C4-2B (cell line): ENCODE results near the gene SPATA24.

ENCODE experiments used
- H3K27ac ChIP-seq: fragments of 450-650 bp; 2 replicates; pipeline ENCODE4 v1.5.1; 2017
- CTCF ChIP-seq: fragments of 450-650 bp; conservative IDR thresholded peaks from 2 replicates; pipeline ENCODE4 v1.5.1; 2017; ENCODE audit warnings: mild to moderate bottlenecking
- ZFX ChIP-seq: fragments of 450-650 bp; IDR thresholded peaks from 2 replicates; pipeline ENCODE4 v1.6.1; 2017

The SPATA24 gene

GRCh38 chr5:139387611-139388197 lies 16.2 kb downstream of the SPATA24 start:
- peak overlapping the region; percentile 88 for H3K27ac ChIP-seq
- TF ChIP-seq ZFX (no peak), CTCF (no peak)

- H3K27ac ChIP-seq = peak overlapping the region; percentile 88
Measured at GRCh38 chr5:139386956-139387355, 16.9 kb downstream of the SPATA24 start.

- no peak overlapping the region for H3K27ac ChIP-seq
Measured at GRCh38 chr5:139386050-139386438, 17.8 kb downstream of the SPATA24 start.

DNA sequence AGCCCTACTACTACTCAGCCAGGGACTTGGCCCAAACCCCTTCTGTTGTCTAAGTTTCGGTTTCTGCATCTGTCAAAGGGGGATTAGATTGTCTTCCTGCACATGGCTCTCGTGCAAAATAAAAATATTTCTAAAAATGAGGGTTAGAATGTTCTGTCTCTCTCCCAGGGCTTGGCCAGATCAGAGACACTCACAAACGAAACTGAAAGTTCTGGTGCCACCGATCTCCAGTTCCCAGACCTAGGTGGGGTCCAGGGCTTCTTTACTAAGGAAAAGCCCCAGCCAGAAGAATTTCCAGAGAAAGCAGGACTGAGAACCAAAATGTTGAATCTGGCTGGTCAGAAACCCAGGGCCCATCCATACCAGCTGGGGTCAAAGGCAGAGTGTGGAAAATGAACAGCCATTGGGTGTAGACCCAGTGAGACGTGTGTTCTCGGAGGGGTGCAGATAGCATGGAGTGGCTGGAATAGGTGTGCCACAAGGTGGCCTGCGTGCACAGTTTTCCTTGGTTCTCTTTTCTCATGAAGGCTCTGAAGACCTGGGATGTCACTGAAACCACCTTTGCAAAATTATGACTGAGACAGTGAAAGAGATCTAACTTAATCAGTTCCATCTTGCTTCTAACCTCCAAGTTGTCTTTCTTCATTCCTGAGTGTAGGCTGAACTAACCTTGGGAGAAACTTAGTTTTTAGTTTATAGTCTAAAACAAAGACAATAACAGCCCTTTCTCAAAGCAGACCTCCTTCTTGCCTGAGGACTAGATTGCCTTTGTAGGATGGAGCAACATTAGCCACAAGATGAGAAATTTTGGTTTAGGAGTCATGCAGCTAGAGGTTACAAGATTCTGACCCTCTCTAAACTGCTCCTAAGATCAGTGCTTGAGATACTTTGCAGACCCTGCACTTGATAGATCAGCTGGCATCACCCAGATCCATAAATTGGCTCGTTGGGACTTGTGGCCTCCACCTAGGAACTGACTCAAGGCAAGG lies 18.5 kb downstream of the SPATA24 start:
- TF ChIP-seq CTCF = no peak
- TF ChIP-seq ZFX = no peak
- peak overlapping the region; percentile 83 for H3K27ac ChIP-seq

More at GRCh38 chr5:139386050-139386438, 17.8 kb downstream of the SPATA24 start:
- TF ChIP-seq CTCF (no peak), ZFX (no peak)

DNA sequence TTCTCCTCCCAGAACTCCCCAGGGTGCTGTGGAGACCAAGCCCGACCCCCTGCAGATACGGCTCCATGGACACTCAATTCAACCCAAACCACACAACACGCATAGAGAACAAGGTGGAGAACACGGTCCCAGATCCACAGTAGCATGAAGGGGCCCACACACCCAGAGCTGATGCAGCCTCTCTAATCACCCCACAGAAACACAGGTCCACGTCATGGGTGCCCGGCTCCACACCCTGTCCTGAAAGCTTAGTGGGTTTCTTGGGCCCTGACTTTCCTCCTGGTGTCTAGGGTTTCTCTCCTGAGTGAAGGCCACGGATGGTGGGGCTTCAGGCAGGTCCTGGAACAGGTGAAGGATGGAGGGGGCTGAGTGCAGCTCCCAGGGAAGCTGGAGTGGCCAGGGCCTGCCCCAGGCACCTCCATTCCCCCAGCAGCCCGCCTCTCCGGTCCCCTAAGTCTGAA lies 19.3 kb downstream of the SPATA24 start:
- H3K27ac ChIP-seq = peak overlapping the region; percentile 83
- TF ChIP-seq ZFX (no peak), CTCF (no peak)

DNA sequence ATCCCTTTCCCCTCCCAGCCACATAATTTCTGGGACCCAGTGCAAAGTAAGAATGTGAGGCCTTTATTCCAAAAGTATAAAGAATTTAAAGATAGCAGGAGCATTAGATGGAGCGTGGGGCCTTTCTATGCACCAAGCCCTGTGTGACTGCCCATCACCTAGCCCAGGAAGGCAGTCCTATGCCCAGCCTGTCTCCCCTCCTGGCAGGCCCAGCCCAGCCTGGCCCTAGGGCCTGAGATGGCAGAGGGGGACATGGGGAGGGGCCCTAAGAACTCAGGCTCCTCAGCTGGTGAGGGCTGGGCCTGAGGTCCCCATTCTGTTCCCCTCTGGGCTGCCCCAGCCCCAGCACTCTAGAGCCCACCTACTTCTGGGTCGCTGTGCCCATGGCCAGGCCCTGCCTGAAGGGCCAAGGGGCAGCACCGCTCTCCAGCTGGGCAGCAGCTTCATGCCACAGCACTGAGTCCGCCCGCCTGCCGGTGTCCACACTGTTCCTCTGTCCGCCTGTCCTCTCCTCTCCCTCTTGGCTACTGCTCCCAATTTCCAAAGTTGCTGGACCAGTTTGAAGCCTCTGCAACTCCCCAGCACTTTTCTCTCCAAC lies 19.8 kb downstream of the SPATA24 start:
- TF ChIP-seq CTCF = no peak
- TF ChIP-seq ZFX = peak; percentile 31; the same call in 1 of the 2 replicates
- peak overlapping the region; percentile 83 for H3K27ac ChIP-seq

- no peak for TF ChIP-seq ZFX
- no peak for TF ChIP-seq CTCF
- peak within 1 kb of the TSS; percentile 83 for H3K27ac ChIP-seq
Measured at GRCh38 chr5:139383275-139383992, 20.5 kb downstream of the SPATA24 start, which contains the start of gene SLC23A1. SLC23A1 (minus strand) TSS chr5:139383297; CDS start chr5:139383253, 44 bp downstream.
